IPS-20b (cell line): ENCODE measurements around the gene HOXB13.
"Not testable (repeated sequence)": the region's sequence is repeated elsewhere in the genome, so short reads cannot be mapped to it uniquely, and the experiment has no call there.

Experiments
- H3K27ac ChIP-seq: one replicate; pipeline ENCODE4 v1.5.1; 2013; ENCODE audit warnings: low read length
- H3K27me3 ChIP-seq: 2 replicates; pipeline ENCODE4 v1.6.1; 2013; ENCODE audit warnings: mild to moderate bottlenecking, low read length, inconsistent platforms; ENCODE audit not compliant: insufficient read depth
- H3K36me3 ChIP-seq: 2 replicates; pipeline ENCODE4 v1.6.1; 2013; ENCODE audit warnings: low read depth, mild to moderate bottlenecking, inconsistent platforms, low read length, moderate library complexity; ENCODE audit not compliant: insufficient read depth
- H3K4me1 ChIP-seq: 2 replicates; pipeline ENCODE4 v1.6.1; 2013; ENCODE audit warnings: mild to moderate bottlenecking, control low read depth, inconsistent platforms, low read length, moderate library complexity; ENCODE audit not compliant: insufficient read depth
- H3K4me3 ChIP-seq: 2 replicates; pipeline ENCODE4 v1.5.1; 2013; ENCODE audit warnings: mild to moderate bottlenecking, low read length, inconsistent platforms
- H3K9ac ChIP-seq: 2 replicates; pipeline ENCODE4 v1.6.1; 2013; ENCODE audit warnings: low read depth, mild to moderate bottlenecking, inconsistent platforms, low read length, moderate library complexity
- H3K9me3 ChIP-seq: 2 replicates; pipeline ENCODE4 v1.6.1; 2013; ENCODE audit warnings: mild to moderate bottlenecking, low read depth, low read length, inconsistent platforms; ENCODE audit not compliant: insufficient read depth

HOXB13 gene

GRCh38 chr17:48716549-48716948 lies 12.0 kb downstream of the HOXB13 start:
- H3K4me3 ChIP-seq, H3K36me3 ChIP-seq, H3K9ac ChIP-seq, H3K9me3 ChIP-seq, H3K27ac ChIP-seq: not testable (repeated sequence)
- peaks cover 19% of the 10 kb centered on the region for H3K4me1 ChIP-seq
- H3K27me3 ChIP-seq, result peaks cover 99% of the 10 kb centered on the region

- H3K4me3 ChIP-seq, result no peak overlapping the region
- peaks cover 19% of the 10 kb centered on the region for H3K4me1 ChIP-seq
- no peak overlapping the region for H3K27ac ChIP-seq
- no peak overlapping the region for H3K9ac ChIP-seq
- peaks cover 99% of the 10 kb centered on the region for H3K27me3 ChIP-seq
- H3K9me3 ChIP-seq, result no peaks in the 10 kb centered on the region
- no peaks in the 10 kb centered on the region for H3K36me3 ChIP-seq
Measured at GRCh38 chr17:48715496-48716399, 12.8 kb downstream of the HOXB13 start.

- H3K27me3 ChIP-seq, result peaks cover 90% of the 10 kb centered on the region
- no peak overlapping the region for H3K27ac ChIP-seq
Measured at GRCh38 chr17:48711128-48711527, 17.4 kb downstream of the HOXB13 start.

GRCh38 chr17:48704361-48705248 lies 23.9 kb downstream of the HOXB13 start:
- no peaks in the 10 kb centered on the region for H3K36me3 ChIP-seq
- H3K9ac ChIP-seq, result no peak overlapping the region
- no peaks in the 10 kb centered on the region for H3K4me1 ChIP-seq
- H3K27ac ChIP-seq, result no peak overlapping the region
- peaks cover 51% of the 10 kb centered on the region for H3K27me3 ChIP-seq
- no peaks in the 10 kb centered on the region for H3K9me3 ChIP-seq
- H3K4me3 ChIP-seq, result no peak overlapping the region

More at GRCh38 chr17:48711128-48711527, 17.4 kb downstream of the HOXB13 start:
- Histone ChIP-seq H3K9ac (no peak overlapping the region), H3K36me3 (no peaks in the 10 kb centered on the region), H3K4me1 (no peaks in the 10 kb centered on the region), H3K4me3 (no peak overlapping the region), H3K9me3 (no peaks in the 10 kb centered on the region)

GRCh38 chr17:48701864-48702532 lies 26.6 kb downstream of the HOXB13 start:
- H3K4me3 ChIP-seq, result no peak overlapping the region
- no peak overlapping the region for H3K27ac ChIP-seq
- no peak overlapping the region for H3K9ac ChIP-seq
- H3K4me1 ChIP-seq, result no peaks in the 10 kb centered on the region
- H3K9me3 ChIP-seq, result no peaks in the 10 kb centered on the region
- H3K36me3 ChIP-seq, result no peaks in the 10 kb centered on the region
- peaks cover 29% of the 10 kb centered on the region for H3K27me3 ChIP-seq

GRCh38 chr17:48693178-48693577 lies 35.4 kb downstream of the HOXB13 start:
- H3K27me3 ChIP-seq, result peaks cover 4% of the 10 kb centered on the region
- no peaks in the 10 kb centered on the region for H3K4me1 ChIP-seq
- no peaks in the 10 kb centered on the region for H3K9me3 ChIP-seq
- H3K36me3 ChIP-seq, result no peaks in the 10 kb centered on the region
- H3K27ac ChIP-seq, result no peak overlapping the region
- H3K4me3 ChIP-seq, result no peak overlapping the region
- no peak overlapping the region for H3K9ac ChIP-seq

GRCh38 chr17:48692049-48692448 lies 36.5 kb downstream of the HOXB13 start:
- Histone ChIP-seq H3K4me1 (no peaks in the 10 kb centered on the region), H3K4me3 (no peak overlapping the region), H3K9ac (no peak overlapping the region), H3K9me3 (no peaks in the 10 kb centered on the region), H3K36me3 (no peaks in the 10 kb centered on the region), H3K27me3 (peaks cover 4% of the 10 kb centered on the region; the same call in 1 of the 2 replicates), H3K27ac (no peak overlapping the region)

GRCh38 chr17:48690655-48691054 lies 37.9 kb downstream of the HOXB13 start:
- no peak overlapping the region for H3K4me3 ChIP-seq
- H3K9me3 ChIP-seq, result no peaks in the 10 kb centered on the region
- no peak overlapping the region for H3K27ac ChIP-seq
- H3K9ac ChIP-seq, result no peak overlapping the region
- peaks cover 4% of the 10 kb centered on the region; the same call in 1 of the 2 replicates for H3K27me3 ChIP-seq
- no peaks in the 10 kb centered on the region for H3K4me1 ChIP-seq
- no peaks in the 10 kb centered on the region for H3K36me3 ChIP-seq

GRCh38 chr17:48681609-48682008 lies 46.9 kb downstream of the HOXB13 start:
- peaks cover 43% of the 10 kb centered on the region for H3K27me3 ChIP-seq
- H3K27ac ChIP-seq, result no peak overlapping the region
- H3K36me3 ChIP-seq, result no peaks in the 10 kb centered on the region
- no peaks in the 10 kb centered on the region for H3K4me1 ChIP-seq
- H3K9ac ChIP-seq, result no peak overlapping the region
- no peak overlapping the region for H3K4me3 ChIP-seq
- H3K9me3 ChIP-seq, result no peaks in the 10 kb centered on the region

- Histone ChIP-seq H3K36me3 (no peaks in the 10 kb centered on the region), H3K9ac (no peak overlapping the region), H3K4me1 (no peaks in the 10 kb centered on the region), H3K4me3 (no peak overlapping the region), H3K27me3 (peaks cover 62% of the 10 kb centered on the region), H3K27ac (no peak overlapping the region), H3K9me3 (no peaks in the 10 kb centered on the region)
Measured at GRCh38 chr17:48679385-48680096, 49.0 kb downstream of the HOXB13 start.
